H4 (cell line): Measurements from ENCODE around the gene ITSN1. TPM values are rescaled to one million over a fixed set of nuclear protein-coding genes. Genes with fewer than 3 reads are reported as not detected.
A peak's percentile ranks its signal among the peaks of the same experiment; 100 is the strongest.
"Not testable (repeated sequence)": the region's sequence is repeated elsewhere in the genome, so short reads cannot be mapped to it uniquely, and the experiment has no call there.

Experiments
- DNase-seq: peaks from one replicate; pipeline ENCODE4 v3.0.0-alpha.2; 2015; ENCODE audit warnings: low spot score
- total RNA-seq: library from RNA; depleted of rRNA; stranded (reverse); fragments of >200 nt; shearing (Covaris generic); gene quantifications from 2 replicates; pipeline ENCODE4 v1.2.3, GENCODE V29; 2014

Gene ITSN1
- total RNA-seq, 1 experiment from 2014 or later: 27.4 TPM

DNA sequence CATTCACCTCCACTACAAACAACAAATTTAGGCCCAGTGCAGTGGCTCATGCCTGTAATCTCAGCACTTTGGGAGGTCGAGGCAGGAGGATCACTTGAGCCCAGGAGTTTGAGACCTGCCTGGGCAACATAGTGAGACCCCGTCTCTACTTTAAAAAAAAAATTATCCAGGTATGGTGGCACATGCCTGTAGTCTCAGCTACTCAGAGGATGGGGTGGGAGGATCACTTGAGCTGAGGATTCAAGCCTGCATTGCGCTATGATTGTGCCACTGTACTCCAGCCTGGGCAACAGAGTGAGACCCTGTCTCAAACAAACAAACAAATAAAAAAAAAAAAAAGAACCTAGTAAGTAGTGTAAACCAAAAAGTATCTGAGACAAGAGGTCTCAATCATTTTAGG is 86.8 kb downstream of the ITSN1 start:
- DNase-seq: not testable (repeated sequence)

DNA sequence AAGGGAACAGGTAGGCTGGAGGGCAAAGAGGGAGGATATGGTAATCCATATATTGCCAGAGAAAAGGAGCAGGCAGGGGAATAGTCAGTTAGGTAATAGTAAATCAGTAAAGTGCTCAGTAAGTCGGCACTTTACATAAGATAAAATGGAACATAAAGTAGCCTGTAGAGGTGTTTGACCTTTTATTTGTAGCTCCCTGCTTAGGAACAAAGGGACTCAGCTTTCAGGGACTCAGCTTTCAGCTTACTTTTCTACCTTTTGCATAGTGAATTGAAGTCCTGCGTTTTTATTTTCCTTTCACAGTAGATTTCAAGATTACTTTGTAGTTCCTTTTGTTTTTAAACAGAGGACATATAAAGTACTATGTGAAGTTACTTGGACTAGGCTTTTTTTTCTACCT is 87.3 kb downstream of the ITSN1 start:
- no peak for DNase-seq

- no peak for DNase-seq
Measured at GRCh38 chr21:33731447-33731846, 89.1 kb downstream of the ITSN1 start.

DNA sequence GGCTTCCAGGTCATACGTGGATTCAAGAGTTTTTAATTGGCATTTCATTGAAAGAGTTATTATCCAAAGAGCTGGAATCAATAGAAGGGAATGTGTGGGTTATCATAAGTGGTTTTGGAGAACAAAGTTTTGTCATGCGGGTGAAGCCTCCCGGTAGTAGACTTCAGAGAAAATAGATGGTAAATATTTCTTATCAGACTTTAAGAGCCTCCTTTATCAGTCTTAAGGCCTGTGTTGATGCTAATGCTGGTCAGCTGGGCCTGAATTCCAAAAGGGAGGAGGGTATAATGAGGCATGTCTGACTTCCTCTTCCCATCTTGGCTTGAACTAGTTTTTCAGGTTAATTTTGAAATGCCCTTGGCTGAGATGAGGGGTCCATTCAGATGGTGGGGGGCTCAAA is 89.7 kb downstream of the ITSN1 start:
- no peak for DNase-seq

DNA sequence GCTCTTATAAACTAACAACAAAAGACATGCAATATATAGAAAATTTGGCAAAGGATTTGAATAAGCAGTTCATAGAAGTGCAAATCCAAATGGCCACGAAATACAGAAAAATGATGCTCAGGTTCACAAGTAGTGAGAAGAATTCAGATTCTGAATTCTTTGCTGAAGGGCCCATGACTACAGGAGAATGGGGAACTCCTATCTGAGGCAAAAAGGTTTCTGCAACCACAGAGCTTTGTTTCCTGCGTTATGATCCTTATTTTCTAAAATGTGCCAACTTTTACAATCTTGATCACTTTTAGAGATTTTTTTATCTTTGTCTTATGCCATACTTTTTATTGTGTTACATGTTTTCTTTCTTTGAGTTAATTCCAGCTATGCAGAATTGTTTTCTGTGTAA is 91.3 kb downstream of the ITSN1 start:
- DNase-seq: no peak

DNA sequence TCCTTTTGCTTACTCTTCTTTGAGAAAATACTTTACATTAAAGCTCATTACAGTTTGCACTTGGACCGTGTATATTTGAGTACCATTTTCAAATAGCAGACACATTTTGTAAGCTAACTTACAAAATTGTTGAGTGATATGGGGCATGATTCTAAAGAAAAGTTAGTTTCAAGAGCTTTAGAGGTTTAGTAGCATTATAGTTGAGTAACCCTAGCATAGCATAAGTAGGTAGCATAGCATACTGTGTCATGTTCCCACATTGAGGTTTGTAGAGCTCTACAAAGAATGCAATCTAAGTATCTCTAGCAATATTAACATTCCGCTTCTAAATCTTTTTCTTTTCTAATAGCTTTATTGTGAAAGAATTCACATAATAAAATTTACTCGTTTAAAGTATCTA is 92.0 kb downstream of the ITSN1 start:
- no peak for DNase-seq

GRCh38 chr21:33734818-33735217 is 92.5 kb downstream of the ITSN1 start:
- no peak for DNase-seq

GRCh38 chr21:33736569-33736968 is 94.3 kb downstream of the ITSN1 start:
- no peak for DNase-seq

- no peak for DNase-seq
Measured at GRCh38 chr21:33739701-33740100, 97.4 kb downstream of the ITSN1 start.

DNA sequence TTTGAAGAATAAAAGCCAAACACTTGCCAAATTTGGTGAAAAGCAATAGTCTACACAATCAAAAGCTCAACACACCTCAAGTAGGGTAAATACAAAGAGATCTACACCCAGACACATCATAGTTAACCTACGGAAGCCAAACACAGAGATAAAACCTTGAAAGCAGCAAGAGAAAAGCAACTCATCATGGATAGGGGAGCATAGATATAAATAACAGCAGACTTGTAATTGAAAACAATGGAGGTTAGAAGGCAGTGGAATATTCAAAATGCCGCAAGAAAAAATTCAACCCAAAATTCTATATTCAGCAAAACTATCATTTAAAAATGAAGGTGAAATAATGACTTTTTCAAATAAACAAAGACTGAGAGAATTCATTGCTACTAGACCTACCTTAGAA is 105.1 kb downstream of the ITSN1 start:
- no peak for DNase-seq

- DNase-seq: no peak
Measured at GRCh38 chr21:33748903-33749302, 106.6 kb downstream of the ITSN1 start.

DNA sequence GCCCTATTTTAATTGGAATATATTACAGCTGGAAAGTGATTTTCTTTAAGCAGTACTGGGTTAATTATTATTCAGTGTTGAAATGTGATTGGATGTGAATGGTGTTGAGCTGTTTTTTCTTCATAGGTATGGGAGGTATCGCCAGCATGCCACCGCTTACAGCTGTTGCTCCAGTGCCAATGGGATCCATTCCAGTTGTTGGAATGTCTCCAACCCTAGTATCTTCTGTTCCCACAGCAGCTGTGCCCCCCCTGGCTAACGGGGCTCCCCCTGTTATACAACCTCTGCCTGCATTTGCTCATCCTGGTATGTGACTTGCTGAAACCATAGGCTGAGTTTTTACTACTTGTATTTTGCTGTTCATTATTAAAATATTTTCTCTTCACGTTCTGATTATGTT is 107.7 kb downstream of the ITSN1 start:
- no peak for DNase-seq

DNA sequence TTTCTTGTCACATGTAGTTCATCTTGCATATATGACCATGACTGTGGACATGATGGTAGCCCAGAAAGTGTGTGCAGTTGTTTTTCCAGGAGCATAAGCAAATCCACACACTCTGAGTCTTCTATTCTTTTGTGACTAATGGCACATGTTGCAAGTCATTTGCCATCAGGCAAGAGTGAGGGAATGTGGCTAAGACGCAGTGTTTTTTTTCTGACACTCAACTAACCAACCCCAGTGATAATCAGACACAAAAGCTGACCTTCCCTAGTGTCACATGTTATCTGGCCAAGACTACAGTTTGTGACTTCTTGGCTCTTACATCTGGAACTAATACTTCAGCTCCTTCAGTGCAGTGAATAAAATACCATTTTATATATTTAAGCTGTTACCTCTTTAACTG is 108.8 kb downstream of the ITSN1 start:
- no peak for DNase-seq

GRCh38 chr21:33751533-33751932 is 109.2 kb downstream of the ITSN1 start:
- no peak for DNase-seq

GRCh38 chr21:33752260-33752659 is 110.0 kb downstream of the ITSN1 start:
- no peak for DNase-seq

DNA sequence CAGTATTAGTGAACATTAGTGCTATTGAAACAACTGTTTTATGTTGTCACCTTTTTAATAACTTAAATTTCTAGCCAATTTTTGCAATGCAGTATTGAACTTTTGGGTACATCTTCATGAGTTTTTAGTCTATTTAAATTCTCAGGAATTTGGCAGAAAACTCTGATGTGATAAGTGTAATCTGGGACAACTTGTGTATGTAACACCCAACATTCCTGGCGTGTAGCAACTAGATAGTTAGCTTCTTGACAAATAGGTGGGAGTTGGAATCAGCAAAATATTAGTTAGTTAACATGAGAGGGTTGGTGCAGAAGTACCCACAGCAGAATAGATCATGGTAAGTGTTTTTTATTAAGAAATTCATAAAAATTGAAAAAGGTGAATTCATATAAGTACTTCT is 111.6 kb downstream of the ITSN1 start:
- no peak for DNase-seq

GRCh38 chr21:33754481-33754880 is 112.2 kb downstream of the ITSN1 start:
- DNase-seq: no peak

- no peak for DNase-seq
Measured at GRCh38 chr21:33755354-33755753, 113.1 kb downstream of the ITSN1 start.

DNA sequence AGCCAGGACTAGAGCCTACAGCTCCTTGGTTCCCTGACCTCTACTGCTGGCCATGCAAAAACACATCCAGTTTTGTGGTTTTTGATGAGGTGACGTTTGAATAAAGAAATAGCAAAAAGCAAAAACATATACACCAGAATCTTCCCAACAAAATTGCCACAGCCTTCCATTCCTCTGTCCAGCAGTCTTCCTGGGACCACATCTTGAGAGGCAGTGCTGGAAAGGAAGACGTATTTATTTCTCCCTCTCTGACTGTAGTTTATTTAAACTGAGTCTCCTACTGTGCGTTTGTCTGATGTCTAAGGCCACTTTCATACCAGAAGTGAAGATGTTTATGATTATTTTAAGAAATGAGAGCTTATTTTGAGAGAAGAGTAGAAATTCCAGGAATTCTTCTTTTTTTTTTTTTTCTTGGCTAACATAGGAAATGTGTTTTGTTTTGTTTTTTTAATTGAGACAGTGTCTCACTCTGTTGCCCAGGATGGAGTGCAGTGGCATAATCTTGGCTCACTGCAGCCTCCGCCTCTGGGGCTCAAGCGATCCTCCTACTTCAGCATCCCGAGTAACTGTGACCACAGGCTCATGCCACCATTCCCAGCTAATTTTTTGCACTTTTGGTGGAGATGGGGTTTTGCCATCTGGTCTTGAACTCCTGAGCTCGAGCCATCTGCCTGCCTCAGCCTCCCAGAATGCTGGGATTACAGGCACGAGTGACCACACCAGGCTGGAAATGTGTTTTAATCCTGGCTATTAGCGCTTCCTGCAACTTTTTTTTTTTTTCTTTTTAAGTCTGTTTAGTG is 118.5 kb downstream of the ITSN1 start:
- peak; percentile 70 for DNase-seq

GRCh38 chr21:33761441-33762036 is 119.2 kb downstream of the ITSN1 start:
- DNase-seq: peak; percentile 99

DNA sequence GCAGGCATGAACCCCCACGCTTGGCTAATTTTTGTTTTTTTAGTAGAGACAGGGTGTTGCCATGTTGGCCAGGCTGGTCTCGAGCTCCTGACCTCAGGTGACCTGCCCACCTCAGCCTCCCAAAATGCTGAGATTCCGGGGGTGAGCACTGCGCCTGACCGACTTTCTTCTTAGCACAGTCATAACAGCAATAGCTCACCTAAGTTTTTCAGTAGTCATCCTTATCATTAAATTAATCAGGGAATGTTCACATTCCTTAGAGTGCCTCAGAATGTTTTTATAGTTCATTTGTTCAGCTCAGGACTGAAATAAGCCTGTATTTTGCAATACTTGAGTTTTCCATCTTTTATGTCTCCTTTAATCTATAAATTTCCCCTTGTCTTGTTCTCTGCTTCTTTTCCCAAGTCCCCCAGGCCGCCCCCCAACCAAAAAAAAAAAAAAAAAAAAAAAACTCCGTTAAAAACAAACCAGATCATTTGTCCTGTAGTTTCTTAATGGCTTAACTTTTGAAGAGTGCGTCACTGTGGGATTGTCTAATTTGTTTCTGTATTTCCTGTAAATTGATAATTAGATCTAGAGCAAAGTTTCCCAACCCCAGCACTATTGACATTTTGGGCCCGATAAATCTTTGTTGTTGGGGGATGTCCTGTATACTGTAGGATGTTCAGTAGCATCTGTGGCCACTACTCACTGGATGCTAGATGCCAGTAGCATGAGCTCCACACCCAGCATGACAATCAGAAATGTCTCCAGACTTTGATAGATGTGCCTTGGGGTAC is 120.7 kb downstream of the ITSN1 start:
- DNase-seq: peak; percentile 11

GRCh38 chr21:33763582-33763899 is 121.2 kb downstream of the ITSN1 start:
- no peak for DNase-seq

DNA sequence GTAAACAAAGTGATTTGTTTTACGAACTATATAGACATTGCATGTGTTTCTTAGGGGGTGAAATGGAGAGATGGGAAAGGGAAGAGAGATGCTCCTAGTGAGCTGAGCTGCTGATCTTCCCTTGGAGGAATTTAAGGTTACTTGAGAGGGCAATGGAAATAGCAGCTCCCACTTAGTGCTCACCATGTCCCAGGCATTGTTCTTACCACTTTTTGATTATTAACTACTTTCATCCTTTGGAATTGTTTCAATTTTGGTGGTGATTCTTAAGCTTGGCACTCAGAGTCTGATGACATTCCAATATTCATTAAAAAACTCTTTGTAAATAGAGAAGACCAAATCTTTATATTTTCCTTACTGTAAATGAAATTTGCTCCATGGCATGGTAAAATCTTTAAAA is 124.9 kb downstream of the ITSN1 start:
- no peak for DNase-seq
